ENCODE measurements around the gene ARPIN.

- TF ChIP-seq CTCF (IDR thresholded peaks at IDR 0.05; ENCODE audit: insufficient read depth, low read length) (no peak), REST (IDR thresholded peaks at IDR 0.05; ENCODE audit: insufficient replicate concordance, low read depth) (no peak), POLR2AphosphoS5 (IDR thresholded peaks at IDR 0.05; ENCODE audit: low read depth) (no peak), SPI1 (IDR thresholded peaks at IDR 0.05; ENCODE audit: borderline replicate concordance, low read depth) (no peak)
These were observed 11.9 kb downstream of the ARPIN start for GRCh38 chr15:89900849-89901248.
